ENCODE measurements around the gene GRID1.

DNA sequence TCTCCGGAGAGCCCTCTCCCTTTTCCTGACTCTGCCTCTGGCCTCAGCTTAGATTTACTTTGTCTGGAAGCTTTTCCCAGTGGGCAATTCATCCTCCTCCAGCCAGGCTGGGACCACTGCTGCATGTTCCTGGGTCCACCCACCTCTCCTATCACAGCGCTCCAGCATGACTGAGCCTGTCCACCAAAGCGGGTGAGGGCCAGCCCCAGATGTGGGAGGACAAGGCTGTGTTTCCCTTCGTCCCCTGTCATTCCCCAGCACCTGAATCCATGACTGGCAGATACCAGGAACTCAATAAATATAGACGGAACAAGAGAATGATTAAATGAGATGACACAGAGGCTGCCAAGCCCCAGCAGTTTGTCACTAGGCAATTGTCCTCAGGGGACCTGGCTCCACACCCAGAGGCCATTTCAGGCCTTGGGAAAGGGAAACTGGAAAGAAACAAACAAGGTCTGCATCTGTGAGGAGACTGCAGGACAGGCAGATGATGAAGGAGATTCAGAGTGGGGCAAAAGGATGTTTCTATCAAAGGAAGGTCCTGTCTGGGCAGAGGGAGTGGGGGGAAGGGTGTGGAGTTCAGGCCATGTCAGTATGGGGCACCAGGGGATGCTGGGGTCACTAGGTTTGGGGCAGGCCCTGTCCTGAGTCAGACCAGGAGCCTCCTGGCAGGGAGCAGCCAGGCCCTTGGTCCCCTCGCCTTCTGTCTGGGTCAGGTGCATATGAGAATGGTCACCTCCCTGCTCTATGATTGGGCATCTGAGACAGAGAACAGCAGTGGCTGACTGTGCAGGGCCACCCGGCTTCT is 576.4 kb downstream of the GRID1 start:
- TF ChIP-seq, protein P1, sequence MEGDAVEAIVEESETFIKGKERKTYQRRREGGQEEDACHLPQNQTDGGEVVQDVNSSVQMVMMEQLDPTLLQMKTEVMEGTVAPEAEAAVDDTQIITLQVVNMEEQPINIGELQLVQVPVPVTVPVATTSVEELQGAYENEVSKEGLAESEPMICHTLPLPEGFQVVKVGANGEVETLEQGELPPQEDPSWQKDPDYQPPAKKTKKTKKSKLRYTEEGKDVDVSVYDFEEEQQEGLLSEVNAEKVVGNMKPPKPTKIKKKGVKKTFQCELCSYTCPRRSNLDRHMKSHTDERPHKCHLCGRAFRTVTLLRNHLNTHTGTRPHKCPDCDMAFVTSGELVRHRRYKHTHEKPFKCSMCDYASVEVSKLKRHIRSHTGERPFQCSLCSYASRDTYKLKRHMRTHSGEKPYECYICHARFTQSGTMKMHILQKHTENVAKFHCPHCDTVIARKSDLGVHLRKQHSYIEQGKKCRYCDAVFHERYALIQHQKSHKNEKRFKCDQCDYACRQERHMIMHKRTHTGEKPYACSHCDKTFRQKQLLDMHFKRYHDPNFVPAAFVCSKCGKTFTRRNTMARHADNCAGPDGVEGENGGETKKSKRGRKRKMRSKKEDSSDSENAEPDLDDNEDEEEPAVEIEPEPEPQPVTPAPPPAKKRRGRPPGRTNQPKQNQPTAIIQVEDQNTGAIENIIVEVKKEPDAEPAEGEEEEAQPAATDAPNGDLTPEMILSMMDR (conservative IDR thresholded peaks at IDR 0.05) = no peak
- no peak for TF ChIP-seq EZH2 (IDR thresholded peaks at IDR 0.05; ENCODE audit: low read depth)
